Effector memory CD4-positive, alpha-beta T cell (primary cell): ENCODE data around the gene ITIH4.
"Not testable (repeated sequence)": the region's sequence is repeated elsewhere in the genome, so short reads cannot be mapped to it uniquely, and the experiment has no call there.

Source experiments
- DNase-seq, 3 donors: peaks; one replicate each; pipeline ENCODE4 v3.0.0-alpha.2; 2020
- H3K27ac ChIP-seq: 2 replicates; pipeline ENCODE4 v1.7.0; 2013; ENCODE audit warnings: mild to moderate bottlenecking, low read length, moderate library complexity; ENCODE audit not compliant: insufficient read depth, poor library complexity, severe bottlenecking
- H3K27me3 ChIP-seq: replicated peaks from 2 replicates; pipeline ENCODE4 v1.7.0; 2013; ENCODE audit warnings: mild to moderate bottlenecking, low read length; ENCODE audit not compliant: insufficient read depth, control insufficient read depth, poor library complexity, severe bottlenecking
- H3K36me3 ChIP-seq: 2 replicates; pipeline ENCODE4 v1.7.0; 2013; ENCODE audit warnings: mild to moderate bottlenecking, low read length, moderate library complexity; ENCODE audit not compliant: control insufficient read depth, insufficient read depth
- H3K4me1 ChIP-seq: 2 replicates; pipeline ENCODE4 v1.7.0; 2013; ENCODE audit warnings: low read length, mild to moderate bottlenecking; ENCODE audit not compliant: control insufficient read depth, insufficient read depth, poor library complexity, severe bottlenecking
- H3K4me3 ChIP-seq: 2 replicates; pipeline ENCODE4 v1.7.0; 2013; ENCODE audit warnings: low read length, low read depth, mild to moderate bottlenecking; ENCODE audit not compliant: insufficient read depth, poor library complexity, severe bottlenecking
- H3K9me3 ChIP-seq: 2 replicates; pipeline ENCODE4 v1.7.0; 2013; ENCODE audit warnings: mild to moderate bottlenecking, low read length, moderate library complexity; ENCODE audit not compliant: control insufficient read depth

ITIH4 gene

GRCh38 chr3:52781741-52782140, 48.7 kb downstream of the ITIH4 start:
- H3K27me3 ChIP-seq: no peaks in the 10 kb centered on the region
- DNase-seq: no peak
- H3K4me3 ChIP-seq: no peak overlapping the region

DNA sequence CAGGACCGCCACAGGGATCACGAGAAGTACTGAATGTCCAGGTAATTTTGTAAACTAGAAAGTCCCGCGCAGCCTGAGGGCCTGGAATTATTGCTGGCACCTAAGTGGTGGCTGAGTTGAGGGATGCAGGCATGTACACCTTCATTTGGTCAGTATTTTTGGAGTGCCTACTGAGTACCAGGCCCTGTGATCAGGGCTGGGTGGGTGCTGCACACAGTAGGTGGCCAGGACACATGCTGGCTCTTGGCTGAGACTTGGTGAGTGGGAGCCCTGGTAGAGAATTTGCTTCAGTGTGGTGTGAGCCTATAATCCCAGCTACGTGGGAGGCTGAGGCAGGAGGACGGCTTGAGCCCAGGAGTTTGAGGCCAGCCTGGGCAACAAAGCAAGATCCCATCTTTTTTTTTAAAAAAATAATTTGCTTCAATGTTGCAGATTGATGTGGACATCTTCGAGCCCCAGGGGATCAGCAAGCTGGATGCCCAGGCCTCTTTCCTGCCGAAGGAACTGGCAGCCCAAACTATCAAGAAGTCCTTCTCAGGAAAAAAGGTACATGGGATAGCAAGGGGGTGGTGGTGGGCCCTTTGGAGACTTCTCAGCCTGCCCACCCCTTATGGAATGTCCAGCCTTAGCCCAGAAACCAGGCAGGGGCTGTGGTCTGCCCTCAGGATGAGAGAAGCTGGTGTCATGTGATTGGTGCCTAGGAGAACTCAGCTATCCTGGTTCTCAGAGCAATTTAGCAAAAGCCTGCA, 50.5 kb downstream of the ITIH4 start:
- Histone ChIP-seq H3K27me3 (no peaks in the 10 kb centered on the region), H3K4me1 (no peaks in the 10 kb centered on the region), H3K4me3 (no peak overlapping the region), H3K36me3 (no peaks in the 10 kb centered on the region), H3K9me3 (no peaks in the 10 kb centered on the region), H3K27ac (no peak overlapping the region)
- no peak for DNase-seq

More at GRCh38 chr3:52781741-52782140, 48.7 kb downstream of the ITIH4 start:
- H3K9me3 ChIP-seq: no peaks in the 10 kb centered on the region
- H3K27ac ChIP-seq: no peak overlapping the region
- H3K4me1 ChIP-seq: no peaks in the 10 kb centered on the region
- no peaks in the 10 kb centered on the region for H3K36me3 ChIP-seq

GRCh38 chr3:52779011-52779836, 51.2 kb downstream of the ITIH4 start:
- DNase-seq: no peak
- Histone ChIP-seq H3K27me3 (no peaks in the 10 kb centered on the region), H3K4me1 (no peaks in the 10 kb centered on the region), H3K9me3 (no peaks in the 10 kb centered on the region), H3K36me3 (no peaks in the 10 kb centered on the region), H3K27ac (no peak overlapping the region), H3K4me3 (no peak overlapping the region)

- Histone ChIP-seq H3K4me3 (no peak overlapping the region), H3K4me1 (no peaks in the 10 kb centered on the region), H3K36me3 (no peaks in the 10 kb centered on the region), H3K9me3 (no peaks in the 10 kb centered on the region), H3K27me3 (no peaks in the 10 kb centered on the region), H3K27ac (no peak overlapping the region)
- no peak for DNase-seq
These were observed 52.3 kb downstream of the ITIH4 start for GRCh38 chr3:52777959-52778805.

DNA sequence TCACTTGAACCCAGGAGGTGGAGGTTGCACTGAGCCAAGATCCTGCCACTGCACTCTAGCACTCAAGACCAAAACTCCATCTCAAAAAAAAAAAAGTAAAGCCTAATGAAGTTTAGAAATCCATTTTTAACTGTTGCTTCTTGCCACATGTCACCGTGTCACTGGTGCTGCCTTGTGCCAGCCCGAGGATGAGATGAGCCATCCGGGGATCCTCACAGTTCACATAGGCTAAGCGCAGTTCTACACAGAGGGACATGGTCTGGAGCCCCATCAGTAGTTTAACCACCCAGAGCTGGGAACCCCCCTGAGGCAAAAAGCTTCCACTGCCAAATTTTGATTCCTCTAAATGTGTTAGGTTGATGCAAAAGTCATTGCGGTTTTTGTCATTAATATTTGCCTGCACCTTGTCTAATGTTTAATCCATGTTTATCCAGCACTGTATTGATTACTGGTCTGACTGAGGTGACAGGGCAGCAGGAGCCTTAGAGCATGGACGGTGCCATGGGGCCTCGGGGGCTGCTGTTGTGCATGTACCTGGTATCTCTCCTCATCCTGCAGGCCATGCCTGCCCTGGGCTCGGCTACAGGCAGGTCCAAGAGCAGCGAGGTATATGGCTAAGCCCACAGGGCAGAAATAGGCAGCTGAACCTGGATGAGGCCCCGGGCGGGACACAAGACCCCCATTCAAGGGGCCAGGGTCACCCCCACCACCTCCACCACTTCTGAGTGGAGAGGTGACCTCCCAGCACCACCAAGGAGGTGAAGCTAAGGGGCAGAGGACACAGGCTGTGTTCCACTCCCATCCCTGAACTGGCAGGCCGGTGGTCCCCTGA, 53.1 kb downstream of the ITIH4 start, which contains the start of gene ITIH1:
Gene ITIH1, plus strand, starts transcription at position 473 of the 832 bp plus-strand sequence. Its CDS starts 17 bp downstream, at position 490.
- no peaks in the 10 kb centered on the region for H3K9me3 ChIP-seq
- no peak within 1 kb of the TSS for H3K4me3 ChIP-seq
- H3K4me1 ChIP-seq: no peaks in the 10 kb centered on the region
- no peaks in the 10 kb centered on the region for H3K36me3 ChIP-seq
- H3K27me3 ChIP-seq: no peaks in the 10 kb centered on the region
- H3K27ac ChIP-seq: no peak within 1 kb of the TSS
- DNase-seq: no peak

DNA sequence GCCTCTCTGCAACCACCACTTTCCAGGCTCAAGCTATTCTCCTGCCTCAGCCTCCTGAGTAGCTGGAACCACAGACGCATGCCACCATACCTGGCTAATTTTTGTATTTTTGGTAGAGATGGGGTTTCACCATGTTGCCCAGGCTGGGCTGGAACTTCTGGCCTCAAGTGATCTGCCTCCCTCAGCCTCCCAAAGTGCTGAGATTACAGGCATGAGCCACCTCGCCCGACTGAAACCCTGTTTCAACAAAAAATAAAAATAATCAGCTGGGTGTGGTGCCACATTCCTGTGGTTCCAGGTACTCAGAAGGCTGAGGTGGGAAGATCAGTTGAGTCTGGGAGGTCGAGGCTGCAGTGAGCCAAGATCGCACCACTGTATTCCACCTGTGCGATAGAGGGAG, 54.0 kb downstream of the ITIH4 start:
- H3K36me3 ChIP-seq, H3K4me1 ChIP-seq, H3K27ac ChIP-seq, DNase-seq, H3K27me3 ChIP-seq, H3K9me3 ChIP-seq, H3K4me3 ChIP-seq: not testable (repeated sequence)

GRCh38 chr3:52775877-52776276, 54.6 kb downstream of the ITIH4 start:
- Histone ChIP-seq H3K36me3 (no peaks in the 10 kb centered on the region), H3K27ac (no peak overlapping the region), H3K4me1 (peaks cover 4% of the 10 kb centered on the region), H3K27me3 (no peaks in the 10 kb centered on the region), H3K4me3 (no peak overlapping the region), H3K9me3 (no peaks in the 10 kb centered on the region)
- no peak for DNase-seq

GRCh38 chr3:52774901-52775864, 55.3 kb downstream of the ITIH4 start:
- peaks cover 4% of the 10 kb centered on the region for H3K4me1 ChIP-seq
- H3K4me3 ChIP-seq: no peak overlapping the region
- no peak overlapping the region for H3K27ac ChIP-seq
- no peaks in the 10 kb centered on the region for H3K27me3 ChIP-seq
- no peaks in the 10 kb centered on the region for H3K36me3 ChIP-seq
- no peaks in the 10 kb centered on the region for H3K9me3 ChIP-seq
- DNase-seq: no peak
